ENCODE measurements around the gene FAM216B. TPM values are rescaled to one million over a fixed set of nuclear protein-coding genes. Genes with fewer than 3 reads are reported as not detected.

Gene FAM216B
- total RNA-seq, 3 donors from 2014 or later (not counting 1 experiment from before 2014, with no cell fraction given), result not detected

DNA sequence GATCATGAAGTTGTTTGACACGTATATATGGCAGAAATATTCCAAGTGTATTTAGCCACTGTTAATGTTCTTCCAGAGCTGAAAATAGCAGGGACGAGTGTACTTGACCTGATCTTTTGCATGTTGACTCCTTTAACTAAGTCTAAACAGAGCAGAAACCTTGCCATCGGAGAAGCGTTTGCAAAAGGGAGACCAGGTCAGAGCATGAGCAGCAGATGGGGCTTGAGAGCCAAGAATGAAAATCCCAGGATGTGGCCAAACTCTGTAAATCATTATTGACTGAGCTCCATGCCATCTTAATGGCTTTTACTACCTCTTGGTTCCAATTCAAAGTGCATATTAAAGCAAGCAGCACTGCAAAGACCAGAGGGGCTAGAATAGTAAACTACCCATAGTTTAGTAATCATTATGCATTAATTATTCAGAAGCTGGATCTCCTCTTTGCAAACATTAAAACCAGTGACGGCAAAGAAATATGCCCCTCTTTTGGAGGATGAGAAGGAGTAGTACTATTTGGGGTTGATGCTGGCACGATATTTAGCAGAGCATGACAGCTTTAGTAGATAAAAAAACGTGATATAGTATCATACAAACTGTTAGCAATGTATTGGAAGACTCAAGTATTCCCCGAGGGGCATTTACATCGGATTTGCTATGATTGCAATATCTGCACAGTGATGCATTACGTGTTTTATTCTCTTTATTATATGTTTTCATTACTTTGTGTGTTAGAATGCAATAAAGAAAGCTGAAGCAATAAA is 55.7 kb downstream of the FAM216B start:
- ATAC-seq, result no peak
- Mint-ChIP-seq H3K36me3 (no peaks in the 10 kb centered on the region), H3K4me1 (peaks cover 5 to 10% of the 10 kb centered on the region in 2 donors), H3K9me3 (no peaks in the 10 kb centered on the region), H3K27me3 (ENCODE audit: low read depth in 2 of 2) (peaks cover 3 to 27% of the 10 kb centered on the region in 2 donors), H3K4me3 (no peak overlapping the region), H3K27ac (no peak overlapping the region)
- 82% methylated on average over 9 of the region's 10 CpGs for WGBS (ENCODE audit: insufficient coverage)
- Histone ChIP-seq H3K4me1 (ENCODE audit: control insufficient read depth, insufficient read depth, low read length) (no peaks in the 10 kb centered on the region), H3K27me3 (ENCODE audit: control insufficient read depth, insufficient read depth, low read length) (no peaks in the 10 kb centered on the region), H3K27ac (ENCODE audit: low read length) (no peak overlapping the region), H3K4me3 (ENCODE audit: low read length) (no peak overlapping the region), H3K36me3 (ENCODE audit: control insufficient read depth, insufficient read depth, low read length) (no peaks in the 10 kb centered on the region), H3K9me3 (ENCODE audit: control insufficient read depth, insufficient read depth, low read length) (no peaks in the 10 kb centered on the region)
- intact Hi-C loops (cut with micrococcal nuclease), result no loop called here
- TF ChIP-seq, protein P1, sequence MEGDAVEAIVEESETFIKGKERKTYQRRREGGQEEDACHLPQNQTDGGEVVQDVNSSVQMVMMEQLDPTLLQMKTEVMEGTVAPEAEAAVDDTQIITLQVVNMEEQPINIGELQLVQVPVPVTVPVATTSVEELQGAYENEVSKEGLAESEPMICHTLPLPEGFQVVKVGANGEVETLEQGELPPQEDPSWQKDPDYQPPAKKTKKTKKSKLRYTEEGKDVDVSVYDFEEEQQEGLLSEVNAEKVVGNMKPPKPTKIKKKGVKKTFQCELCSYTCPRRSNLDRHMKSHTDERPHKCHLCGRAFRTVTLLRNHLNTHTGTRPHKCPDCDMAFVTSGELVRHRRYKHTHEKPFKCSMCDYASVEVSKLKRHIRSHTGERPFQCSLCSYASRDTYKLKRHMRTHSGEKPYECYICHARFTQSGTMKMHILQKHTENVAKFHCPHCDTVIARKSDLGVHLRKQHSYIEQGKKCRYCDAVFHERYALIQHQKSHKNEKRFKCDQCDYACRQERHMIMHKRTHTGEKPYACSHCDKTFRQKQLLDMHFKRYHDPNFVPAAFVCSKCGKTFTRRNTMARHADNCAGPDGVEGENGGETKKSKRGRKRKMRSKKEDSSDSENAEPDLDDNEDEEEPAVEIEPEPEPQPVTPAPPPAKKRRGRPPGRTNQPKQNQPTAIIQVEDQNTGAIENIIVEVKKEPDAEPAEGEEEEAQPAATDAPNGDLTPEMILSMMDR (IDR thresholded peaks at IDR 0.05), result no peak
- no peak for DNase-seq

Other genes with a start within 250 kb of the FAM216B start
- gene TNFSF11, start 207.4 kb upstream of the FAM216B start, total RNA-seq, result 1 to 10 TPM in 2 of 3 donors, under 1 TPM in 1; 0.93 to 2.8 (median 1.0) TPM
- gene EPSTI1, start 210.7 kb downstream of the FAM216B start, total RNA-seq, result 10 to 100 TPM; 23.4 to 57.4 (median 34.4) TPM
- gene DNAJC15, start 242.0 kb downstream of the FAM216B start, total RNA-seq, result 1 to 10 TPM; 7.7 to 10.0 (median 8.3) TPM

Data from natural killer cell (primary cell).